Hematopoietic multipotent progenitor cell treated with erythropoietin and hydrocortisone succinate and interleukin-3 and kit ligand, for 17 days (in vitro differentiated cells): Measurements from ENCODE around the gene ALDH16A1.

Experiments used
- DNase-seq: peaks from one replicate; pipeline ENCODE4 v3.0.0-alpha.2; 2015; ENCODE audit warnings: low spot score

Gene ALDH16A1

GRCh38 chr19:49488863-49489537 lies 36.0 kb downstream of the ALDH16A1 start:
- peak; percentile 14 for DNase-seq

GRCh38 chr19:49489601-49490167 lies 36.7 kb downstream of the ALDH16A1 start:
- DNase-seq, result peak; percentile 15

- peak; percentile 4 for DNase-seq
Observed at GRCh38 chr19:49490287-49491029, 37.4 kb downstream of the ALDH16A1 start.

- no peak for DNase-seq
Observed at GRCh38 chr19:49491030-49491803, 38.2 kb downstream of the ALDH16A1 start.

GRCh38 chr19:49491804-49492572 lies 39.0 kb downstream of the ALDH16A1 start:
- DNase-seq, result no peak

- DNase-seq, result no peak
Observed at GRCh38 chr19:49492573-49493405, 39.8 kb downstream of the ALDH16A1 start.

GRCh38 chr19:49496574-49497008 lies 43.6 kb downstream of the ALDH16A1 start:
- no peak for DNase-seq

- DNase-seq, result peak; percentile 90
Observed at GRCh38 chr19:49497047-49497788, 44.2 kb downstream of the ALDH16A1 start.

GRCh38 chr19:49497789-49498103 lies 44.7 kb downstream of the ALDH16A1 start:
- DNase-seq, result no peak

- DNase-seq, result no peak
Observed at GRCh38 chr19:49498475-49498874, 45.5 kb downstream of the ALDH16A1 start.

- no peak for DNase-seq
Observed at GRCh38 chr19:49499030-49499670, 46.1 kb downstream of the ALDH16A1 start.

GRCh38 chr19:49502866-49503581 lies 50.0 kb downstream of the ALDH16A1 start:
- DNase-seq, result no peak

- no peak for DNase-seq
Observed at GRCh38 chr19:49503582-49503962, 50.5 kb downstream of the ALDH16A1 start.

- DNase-seq, result peak; percentile 79
Observed at GRCh38 chr19:49506575-49507105, 53.6 kb downstream of the ALDH16A1 start.

- no peak for DNase-seq
Observed at GRCh38 chr19:49507803-49508494, 54.9 kb downstream of the ALDH16A1 start.

- DNase-seq, result no peak
Observed at GRCh38 chr19:49512970-49513745, 60.1 kb downstream of the ALDH16A1 start.

GRCh38 chr19:49513746-49514118 lies 60.7 kb downstream of the ALDH16A1 start:
- DNase-seq, result no peak
